GM18868 (cell line): ENCODE measurements around the gene BARX2.

Experiments
- ATAC-seq: cut with Tn5 transposase; IDR thresholded peaks from one replicate; pipeline ENCODE4 v1.9.1; 2021; ENCODE audit warnings: mild to moderate bottlenecking, moderate library complexity; ENCODE audit not compliant: unreplicated experiment

The BARX2 gene

GRCh38 chr11:129435499-129436245, 60.0 kb downstream of the BARX2 start:
- no peak for ATAC-seq

- ATAC-seq: no peak
Measured at GRCh38 chr11:129436573-129436972, 60.9 kb downstream of the BARX2 start.

GRCh38 chr11:129440028-129440713, 64.5 kb downstream of the BARX2 start:
- ATAC-seq: no peak

GRCh38 chr11:129442171-129442570, 66.5 kb downstream of the BARX2 start:
- no peak for ATAC-seq

- ATAC-seq: no peak
Measured at GRCh38 chr11:129443276-129443675, 67.6 kb downstream of the BARX2 start.

GRCh38 chr11:129444274-129444673, 68.6 kb downstream of the BARX2 start:
- ATAC-seq: no peak

- ATAC-seq: no peak
Measured at GRCh38 chr11:129445226-129445625, 69.6 kb downstream of the BARX2 start.

GRCh38 chr11:129446572-129446971, 70.9 kb downstream of the BARX2 start:
- ATAC-seq: no peak

- ATAC-seq: no peak
Measured at GRCh38 chr11:129447654-129448239, 72.1 kb downstream of the BARX2 start.

- ATAC-seq: no peak
Measured at GRCh38 chr11:129451524-129451923, 75.9 kb downstream of the BARX2 start.

- no peak for ATAC-seq
Measured at GRCh38 chr11:129453293-129453721, 77.7 kb downstream of the BARX2 start.

GRCh38 chr11:129455101-129455500, 79.5 kb downstream of the BARX2 start:
- no peak for ATAC-seq

GRCh38 chr11:129455756-129456655, 80.4 kb downstream of the BARX2 start:
- ATAC-seq: no peak

- no peak for ATAC-seq
Measured at GRCh38 chr11:129457321-129457720, 81.7 kb downstream of the BARX2 start.

GRCh38 chr11:129458278-129458677, 82.6 kb downstream of the BARX2 start:
- no peak for ATAC-seq

GRCh38 chr11:129458756-129459535, 83.3 kb downstream of the BARX2 start:
- ATAC-seq: no peak

- ATAC-seq: no peak
Measured at GRCh38 chr11:129460714-129461113, 85.1 kb downstream of the BARX2 start.

- no peak for ATAC-seq
Measured at GRCh38 chr11:129484068-129484467, 108.4 kb downstream of the BARX2 start.

GRCh38 chr11:129489249-129489648, 113.6 kb downstream of the BARX2 start:
- ATAC-seq: no peak

GRCh38 chr11:129490004-129490403, 114.4 kb downstream of the BARX2 start:
- no peak for ATAC-seq
